H9 (cell line): ENCODE results near the gene MLKL. TPM values are rescaled to one million over a fixed set of nuclear protein-coding genes. Genes with fewer than 3 reads are reported as not detected.

ENCODE experiments used
- DNase-seq: peaks from one replicate; pipeline ENCODE4 v3.0.0-alpha.2; 2017
- H2AFZ ChIP-seq: one replicate; pipeline ENCODE4 v1.6.1; 2013; ENCODE audit warnings: mild to moderate bottlenecking, low read length, control low read depth, moderate library complexity
- H2AK5ac ChIP-seq: 2 replicates; pipeline ENCODE4 v1.6.1; 2013; ENCODE audit warnings: low read length, control low read depth, mixed read lengths; ENCODE audit not compliant: insufficient read length
- H2BK120ac ChIP-seq: one replicate; pipeline ENCODE4 v1.6.1; 2013; ENCODE audit warnings: low read depth, mild to moderate bottlenecking, low read length, control low read depth, inconsistent platforms; ENCODE audit not compliant: poor library complexity, severe bottlenecking
- H2BK12ac ChIP-seq: 2 replicates; pipeline ENCODE4 v1.6.1; 2013; ENCODE audit warnings: low read length, control low read depth, mixed read lengths, low read depth; ENCODE audit not compliant: insufficient read length
- H2BK15ac ChIP-seq: 2 replicates; pipeline ENCODE4 v1.6.1; 2013; ENCODE audit warnings: low read depth, low read length, control low read depth
- H2BK20ac ChIP-seq: one replicate; pipeline ENCODE4 v1.6.1; 2013; ENCODE audit warnings: low read depth, mild to moderate bottlenecking, low read length, control low read depth, inconsistent platforms; ENCODE audit not compliant: poor library complexity, severe bottlenecking
- H2BK5ac ChIP-seq: 2 replicates; pipeline ENCODE4 v1.6.1; 2013; ENCODE audit warnings: low read length, control low read depth, mixed read lengths; ENCODE audit not compliant: insufficient read length
- H3K14ac ChIP-seq: 2 replicates; pipeline ENCODE4 v1.6.1; 2013; ENCODE audit warnings: low read length, control low read depth; ENCODE audit not compliant: insufficient read depth
- H3K18ac ChIP-seq: 2 replicates; pipeline ENCODE4 v1.6.1; 2013; ENCODE audit warnings: low read depth, mild to moderate bottlenecking, mixed read lengths, low read length, control low read depth; ENCODE audit not compliant: insufficient read length
- H3K23ac ChIP-seq: 2 replicates; pipeline ENCODE4 v1.6.1; 2013; ENCODE audit warnings: low read length, control low read depth, mixed read lengths, low read depth; ENCODE audit not compliant: insufficient read length
- H3K23me2 ChIP-seq: 2 replicates; pipeline ENCODE4 v1.6.1; 2013; ENCODE audit warnings: low read depth, mild to moderate bottlenecking, mixed read lengths, low read length, control low read depth; ENCODE audit not compliant: insufficient read length, poor library complexity, severe bottlenecking
- H3K27ac ChIP-seq: 2 replicates; pipeline ENCODE4 v1.5.1; 2013; ENCODE audit warnings: low read length, control low read depth, mixed read lengths, low read depth; ENCODE audit not compliant: insufficient read length
- H3K27me3 ChIP-seq: 2 replicates; pipeline ENCODE4 v1.6.1; 2013; ENCODE audit warnings: low read length, control low read depth, inconsistent platforms; ENCODE audit not compliant: insufficient read depth
- H3K4ac ChIP-seq: 2 replicates; pipeline ENCODE4 v1.6.1; 2013; ENCODE audit warnings: low read depth, mild to moderate bottlenecking, control low read depth, inconsistent platforms, low read length, moderate library complexity
- H3K4me1 ChIP-seq: 2 replicates; pipeline ENCODE4 v1.6.1; 2013; ENCODE audit warnings: low read length, control low read depth, inconsistent platforms; ENCODE audit not compliant: insufficient read depth
- H3K4me2 ChIP-seq: 2 replicates; pipeline ENCODE4 v1.6.1; 2013; ENCODE audit warnings: low read length, control low read depth, mixed read lengths; ENCODE audit not compliant: insufficient read length, insufficient read depth
- H3K56ac ChIP-seq: 2 replicates; pipeline ENCODE4 v1.6.1; 2013; ENCODE audit warnings: low read depth, mild to moderate bottlenecking, mixed read lengths, low read length, control low read depth; ENCODE audit not compliant: insufficient read length
- H3K79me1 ChIP-seq: 2 replicates; pipeline ENCODE4 v1.6.1; 2013; ENCODE audit warnings: low read depth, mild to moderate bottlenecking, moderate library complexity, low read length, control low read depth, inconsistent platforms; ENCODE audit not compliant: insufficient read depth, poor library complexity, severe bottlenecking
- H3K79me2 ChIP-seq: 2 replicates; pipeline ENCODE4 v1.6.1; 2013; ENCODE audit warnings: low read length, control low read depth, inconsistent platforms; ENCODE audit not compliant: insufficient read depth
- H3K9ac ChIP-seq: 2 replicates; pipeline ENCODE4 v1.6.1; 2013; ENCODE audit warnings: low read length, control low read depth, mixed read lengths; ENCODE audit not compliant: insufficient read length; ENCODE audit errors: extremely low read depth
- H3K9me3 ChIP-seq: one replicate; pipeline ENCODE4 v1.6.1; 2013; ENCODE audit warnings: low read depth, low read length, inconsistent platforms; ENCODE audit not compliant: control insufficient read depth
- H3T11ph ChIP-seq: one replicate; pipeline ENCODE4 v1.6.1; 2013; ENCODE audit warnings: mild to moderate bottlenecking, low read length, control low read depth, inconsistent platforms
- H4K20me1 ChIP-seq: one replicate; pipeline ENCODE4 v1.6.1; 2013; ENCODE audit not compliant: control insufficient read depth, insufficient read length, insufficient read depth
- H4K5ac ChIP-seq: 2 replicates; pipeline ENCODE4 v1.6.1; 2013; ENCODE audit warnings: low read depth, mild to moderate bottlenecking, mixed read lengths, low read length, control low read depth; ENCODE audit not compliant: insufficient read length
- H4K8ac ChIP-seq: replicated peaks from 2 replicates; pipeline ENCODE4 v1.6.1; 2013; ENCODE audit warnings: low read length, control low read depth, mixed read lengths, low read depth; ENCODE audit not compliant: insufficient read length
- H4K91ac ChIP-seq: 2 replicates; pipeline ENCODE4 v1.6.1; 2013; ENCODE audit warnings: low read depth, mild to moderate bottlenecking, moderate library complexity, mixed read lengths, low read length, control low read depth; ENCODE audit not compliant: insufficient read length
- H3K27ac Mint-ChIP-seq, 3 experiments: 2 replicates in 2 of 3; 3 replicates in 1 of 3; pipeline ENCODE4 v1.8.0; 2020 to 2021; ENCODE audit warnings: mixed read lengths in 3 of 3, mild to moderate bottlenecking in 1 of 3, moderate library complexity in 1 of 3
- H3K27me3 Mint-ChIP-seq: 2 replicates; pipeline ENCODE4 v1.8.0; 2021; ENCODE audit warnings: low read depth, mild to moderate bottlenecking, moderate library complexity, mixed read lengths
- H3K36me3 Mint-ChIP-seq, 3 experiments: 2 replicates in 2 of 3; 3 replicates in 1 of 3; pipeline ENCODE4 v1.8.0; 2020 to 2021; ENCODE audit warnings: low read depth in 3 of 3, mixed read lengths in 3 of 3; ENCODE audit not compliant: insufficient read depth in 1 of 3
- H3K4me1 Mint-ChIP-seq, 2 experiments: 2 replicates each; pipeline ENCODE4 v1.8.0; 2020; ENCODE audit warnings: mixed read lengths in 2 of 2
- H3K4me3 Mint-ChIP-seq, 2 experiments: 2 replicates in 1 of 2; 3 replicates in 1 of 2; pipeline ENCODE4 v1.8.0; 2020 to 2021; ENCODE audit warnings: mild to moderate bottlenecking in 2 of 2, mixed read lengths in 2 of 2, moderate library complexity in 1 of 2
- H3K9me3 Mint-ChIP-seq, 2 experiments: 2 replicates in 1 of 2; 3 replicates in 1 of 2; pipeline ENCODE4 v1.8.0; 2020; ENCODE audit warnings: mild to moderate bottlenecking in 2 of 2, mixed read lengths in 2 of 2, moderate library complexity in 1 of 2
- WGBS: extraction: QIAGEN DNeasy Blood & Tissue Kit; methylation state at CpG from one replicate; pipeline ENCODE4 v1.1.7; 2013; ENCODE audit warnings: missing lambda C conversion rate, low lambda C conversion rate, mixed read lengths; ENCODE audit not compliant: insufficient read length; ENCODE audit errors: extremely low coverage; 5-methylcytosine and 5-hydroxymethylcytosine counted together
- total RNA-seq: library from RNA; stranded (reverse); gene quantifications from 2 replicates; pipeline ENCODE4 v1.2.1, GENCODE V29; 2021
- TF ChIP-seq, protein P1 (sequence below): fragments of 200-600 bp; sonication (generic); conservative IDR thresholded peaks from 3 replicates; pipeline ENCODE4 v1.8.0; 2021; ENCODE audit warnings: antibody characterized with exemption, mild to moderate bottlenecking

The MLKL gene
- total RNA-seq, 1 experiment from 2014 or later, result 0.37 TPM

DNA sequence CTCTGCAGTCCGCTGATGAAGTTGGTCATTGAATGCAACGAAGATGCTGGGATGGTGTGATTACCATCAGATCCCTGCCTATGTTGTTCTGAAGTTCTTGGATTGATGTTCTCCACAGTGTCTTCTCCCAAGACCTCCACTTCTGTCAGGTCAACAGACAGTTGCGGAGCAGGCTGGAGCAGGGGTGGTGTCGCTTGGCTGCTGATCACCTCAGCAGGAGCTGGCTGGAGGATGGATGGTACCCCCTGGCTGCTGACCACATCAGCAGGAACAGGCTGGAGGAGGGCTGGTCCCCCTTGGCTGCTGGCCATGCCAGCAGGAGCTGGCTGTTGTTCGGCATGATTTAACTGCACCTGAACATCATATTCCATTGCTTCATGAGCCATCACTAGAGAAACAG, 39.6 kb downstream of the MLKL start:
- Mint-ChIP-seq H3K36me3 (peaks cover 58 to 94% (median 78%) of the 10 kb centered on the region in 3 experiments), H3K27me3 (no peaks in the 10 kb centered on the region), H3K9me3 (no peaks in the 10 kb centered on the region), H3K4me1 (peaks cover 6 to 16% of the 10 kb centered on the region in 2 experiments; a peak in 2 of 4 replicates), H3K27ac (no peak overlapping the region), H3K4me3 (peak overlapping the region in 1 of 2 experiments; percentile 52; a peak in 2 of 5 replicates)
- no peaks in the 10 kb centered on the region for H3K9me3 ChIP-seq
- no peak overlapping the region for H3K23ac ChIP-seq
- no peak overlapping the region for H3K27ac ChIP-seq
- TF ChIP-seq, protein P1, sequence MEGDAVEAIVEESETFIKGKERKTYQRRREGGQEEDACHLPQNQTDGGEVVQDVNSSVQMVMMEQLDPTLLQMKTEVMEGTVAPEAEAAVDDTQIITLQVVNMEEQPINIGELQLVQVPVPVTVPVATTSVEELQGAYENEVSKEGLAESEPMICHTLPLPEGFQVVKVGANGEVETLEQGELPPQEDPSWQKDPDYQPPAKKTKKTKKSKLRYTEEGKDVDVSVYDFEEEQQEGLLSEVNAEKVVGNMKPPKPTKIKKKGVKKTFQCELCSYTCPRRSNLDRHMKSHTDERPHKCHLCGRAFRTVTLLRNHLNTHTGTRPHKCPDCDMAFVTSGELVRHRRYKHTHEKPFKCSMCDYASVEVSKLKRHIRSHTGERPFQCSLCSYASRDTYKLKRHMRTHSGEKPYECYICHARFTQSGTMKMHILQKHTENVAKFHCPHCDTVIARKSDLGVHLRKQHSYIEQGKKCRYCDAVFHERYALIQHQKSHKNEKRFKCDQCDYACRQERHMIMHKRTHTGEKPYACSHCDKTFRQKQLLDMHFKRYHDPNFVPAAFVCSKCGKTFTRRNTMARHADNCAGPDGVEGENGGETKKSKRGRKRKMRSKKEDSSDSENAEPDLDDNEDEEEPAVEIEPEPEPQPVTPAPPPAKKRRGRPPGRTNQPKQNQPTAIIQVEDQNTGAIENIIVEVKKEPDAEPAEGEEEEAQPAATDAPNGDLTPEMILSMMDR, result no peak
- no peak overlapping the region for H3K9ac ChIP-seq
- no peaks in the 10 kb centered on the region for H3K27me3 ChIP-seq
- H2AFZ ChIP-seq, result no peak overlapping the region
- no peak overlapping the region for H4K5ac ChIP-seq
- no peak overlapping the region for H3K4me2 ChIP-seq
- no peak overlapping the region for H3T11ph ChIP-seq
- no peak overlapping the region for H2BK120ac ChIP-seq
- no peak overlapping the region for H4K8ac ChIP-seq
- H3K4me1 ChIP-seq, result no peaks in the 10 kb centered on the region
- H3K56ac ChIP-seq, result no peak overlapping the region
- no peak overlapping the region for H2AK5ac ChIP-seq
- H3K4ac ChIP-seq, result no peak overlapping the region
- no peak overlapping the region for H2BK20ac ChIP-seq
- H3K79me2 ChIP-seq, result peaks cover 41% of the 10 kb centered on the region
- peaks cover 2% of the 10 kb centered on the region for H3K23me2 ChIP-seq
- H3K18ac ChIP-seq, result no peak overlapping the region
- no peaks in the 10 kb centered on the region for H4K20me1 ChIP-seq
- no peak overlapping the region for H3K14ac ChIP-seq
- H4K91ac ChIP-seq, result no peak overlapping the region
- WGBS, result no CpG with 5 or more reads among the region's 5 CpGs
- H2BK5ac ChIP-seq, result no peak overlapping the region
- H2BK15ac ChIP-seq, result no peak overlapping the region
- DNase-seq, result no peak
- H3K79me1 ChIP-seq, result peaks cover 13% of the 10 kb centered on the region
- no peak overlapping the region for H2BK12ac ChIP-seq
